ENCODE measurements around the gene SLC4A11.
A peak's percentile ranks its signal among the peaks of the same experiment; 100 is the strongest.

Gene SLC4A11

GRCh38 chr20:3248993-3249347 lies 10.0 kb upstream of the SLC4A11 start:
- TF ChIP-seq CTCF (IDR thresholded peaks at IDR 0.05) = no peak
- Mint-ChIP-seq H3K27ac (no peak overlapping the region), H3K27me3 (ENCODE audit: low read depth, poor library complexity) (peaks cover 75% of the 10 kb centered on the region), H3K36me3 (ENCODE audit: low read depth) (peaks cover 5% of the 10 kb centered on the region), H3K4me3 (peak overlapping the region; percentile 57), H3K9me3 (no peaks in the 10 kb centered on the region), H3K4me1 (peaks cover 15% of the 10 kb centered on the region)
- no peak for DNase-seq

- Mint-ChIP-seq H3K36me3 (ENCODE audit: low read depth) (peaks cover 5% of the 10 kb centered on the region), H3K9me3 (no peaks in the 10 kb centered on the region), H3K27ac (no peak overlapping the region), H3K4me1 (peaks cover 21% of the 10 kb centered on the region), H3K4me3 (peak overlapping the region; percentile 57), H3K27me3 (ENCODE audit: low read depth, poor library complexity) (peaks cover 81% of the 10 kb centered on the region)
- peak; percentile 48 for DNase-seq
- TF ChIP-seq CTCF (IDR thresholded peaks at IDR 0.05) = no peak
These were observed 9.4 kb upstream of the SLC4A11 start for GRCh38 chr20:3248167-3248992.

GRCh38 chr20:3247638-3248037 lies 8.6 kb upstream of the SLC4A11 start:
- no peak overlapping the region for H3K27ac Mint-ChIP-seq
- peaks cover 21% of the 10 kb centered on the region for H3K4me1 Mint-ChIP-seq
- TF ChIP-seq CTCF (IDR thresholded peaks at IDR 0.05) = no peak
- peaks cover 88% of the 10 kb centered on the region for H3K27me3 Mint-ChIP-seq (ENCODE audit: low read depth, poor library complexity)
- peaks cover 5% of the 10 kb centered on the region for H3K36me3 Mint-ChIP-seq (ENCODE audit: low read depth)
- DNase-seq = no peak
- H3K4me3 Mint-ChIP-seq = no peak overlapping the region
- H3K9me3 Mint-ChIP-seq = no peaks in the 10 kb centered on the region

GRCh38 chr20:3246682-3247081 lies 7.7 kb upstream of the SLC4A11 start:
- TF ChIP-seq CTCF (IDR thresholded peaks at IDR 0.05) = no peak
- H3K4me3 Mint-ChIP-seq = no peak overlapping the region
- H3K36me3 Mint-ChIP-seq (ENCODE audit: low read depth) = no peaks in the 10 kb centered on the region
- no peaks in the 10 kb centered on the region for H3K9me3 Mint-ChIP-seq
- DNase-seq = no peak
- no peak overlapping the region for H3K27ac Mint-ChIP-seq
- H3K27me3 Mint-ChIP-seq (ENCODE audit: low read depth, poor library complexity) = peaks cover 94% of the 10 kb centered on the region
- peaks cover 28% of the 10 kb centered on the region for H3K4me1 Mint-ChIP-seq

- Mint-ChIP-seq H3K4me3 (no peak overlapping the region), H3K4me1 (peaks cover 36% of the 10 kb centered on the region), H3K27me3 (ENCODE audit: low read depth, poor library complexity) (peaks cover 98% of the 10 kb centered on the region), H3K27ac (no peak overlapping the region), H3K9me3 (peaks cover 6% of the 10 kb centered on the region), H3K36me3 (ENCODE audit: low read depth) (no peaks in the 10 kb centered on the region)
- DNase-seq = no peak
- no peak for TF ChIP-seq CTCF (IDR thresholded peaks at IDR 0.05)
These were observed 6.7 kb upstream of the SLC4A11 start for GRCh38 chr20:3245711-3246110.

- DNase-seq = no peak
- Mint-ChIP-seq H3K4me1 (peaks cover 35% of the 10 kb centered on the region), H3K27me3 (ENCODE audit: low read depth, poor library complexity) (peaks cover 98% of the 10 kb centered on the region), H3K9me3 (peaks cover 6% of the 10 kb centered on the region), H3K36me3 (ENCODE audit: low read depth) (no peaks in the 10 kb centered on the region), H3K4me3 (no peak overlapping the region), H3K27ac (no peak overlapping the region)
- TF ChIP-seq CTCF (IDR thresholded peaks at IDR 0.05) = no peak
These were observed 6.2 kb upstream of the SLC4A11 start for GRCh38 chr20:3245156-3245555.

All from nephron progenitor cell (in vitro differentiated cells).